Fibroblast of villous mesenchyme (primary cell): ENCODE data around the gene CDKN1B. TPM values are rescaled to one million over a fixed set of nuclear protein-coding genes. Genes with fewer than 3 reads are reported as not detected.
A peak's percentile ranks its signal among the peaks of the same experiment; 100 is the strongest.

Experiments used
- DNase-seq: peaks from one replicate; pipeline ENCODE4 v3.0.0-alpha.2; 2010; ENCODE audit warnings: low read depth
- H3K4me3 ChIP-seq: 2 replicates; pipeline ENCODE4 v1.5.1; 2011; ENCODE audit warnings: low read depth, mild to moderate bottlenecking, low read length
- CTCF ChIP-seq: IDR thresholded peaks from 2 replicates; pipeline ENCODE4 v1.5.1; 2012; ENCODE audit warnings: low read depth, mild to moderate bottlenecking, low read length; ENCODE audit not compliant: insufficient read depth
- total RNA-seq: library from RNA; depleted of rRNA; stranded (reverse); fragments of >200 nt; gene quantifications from 2 replicates; pipeline ENCODE4 v1.2.3, GENCODE V29; 2012

Gene CDKN1B
- total RNA-seq, 1 donor = 56.6 TPM

GRCh38 chr12:12714276-12715021, 2.7 kb upstream of the CDKN1B start:
- H3K4me3 ChIP-seq = peak overlapping the region; percentile 42
- peak; percentile 39 for TF ChIP-seq CTCF
- peak; percentile 55 for DNase-seq

- no peak for DNase-seq
- H3K4me3 ChIP-seq = no peak overlapping the region
- TF ChIP-seq CTCF = no peak
Measured at GRCh38 chr12:12715128-12715458, 2.1 kb upstream of the CDKN1B start.

- H3K4me3 ChIP-seq = peak overlapping the region; percentile 94
- DNase-seq = peak; percentile 42
- no peak for TF ChIP-seq CTCF
Measured at GRCh38 chr12:12715459-12716150, 1.6 kb upstream of the CDKN1B start.

- TF ChIP-seq CTCF = no peak
- DNase-seq = peak; percentile 60
- peak overlapping the region; percentile 94 for H3K4me3 ChIP-seq
Measured at GRCh38 chr12:12716151-12716792, 896 bp upstream of the CDKN1B start.

GRCh38 chr12:12717586-12718380, 615 bp downstream of the CDKN1B start:
- DNase-seq = peak; percentile 31
- peak overlapping the region; percentile 94 for H3K4me3 ChIP-seq
- no peak for TF ChIP-seq CTCF

- TF ChIP-seq CTCF = no peak
- H3K4me3 ChIP-seq = peak overlapping the region; percentile 94
- DNase-seq = peak; percentile 29
Measured at GRCh38 chr12:12718381-12718759, 1.2 kb downstream of the CDKN1B start.
